ENCODE results near the gene ATP9B.

DNA sequence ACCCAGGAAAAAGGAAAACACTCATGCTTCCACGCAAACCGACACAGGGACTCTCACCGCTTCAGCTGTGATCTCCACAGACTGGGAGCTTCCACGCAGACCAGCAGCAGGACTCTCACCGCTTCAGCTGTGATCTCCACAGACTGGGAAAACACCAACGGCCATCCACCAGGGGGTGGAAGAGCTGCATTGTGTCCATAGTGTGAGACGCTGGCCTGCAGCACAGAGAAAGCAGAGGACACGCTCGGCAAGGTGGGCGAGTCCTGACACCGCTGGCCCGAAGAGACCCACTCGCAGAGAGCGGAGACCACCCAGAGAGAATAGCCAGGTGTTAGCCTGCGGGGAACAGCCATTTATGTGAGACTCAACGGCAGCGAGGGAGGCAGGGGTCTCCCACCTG lies 284.1 kb downstream of the ATP9B start:
- TF ChIP-seq, protein P1, sequence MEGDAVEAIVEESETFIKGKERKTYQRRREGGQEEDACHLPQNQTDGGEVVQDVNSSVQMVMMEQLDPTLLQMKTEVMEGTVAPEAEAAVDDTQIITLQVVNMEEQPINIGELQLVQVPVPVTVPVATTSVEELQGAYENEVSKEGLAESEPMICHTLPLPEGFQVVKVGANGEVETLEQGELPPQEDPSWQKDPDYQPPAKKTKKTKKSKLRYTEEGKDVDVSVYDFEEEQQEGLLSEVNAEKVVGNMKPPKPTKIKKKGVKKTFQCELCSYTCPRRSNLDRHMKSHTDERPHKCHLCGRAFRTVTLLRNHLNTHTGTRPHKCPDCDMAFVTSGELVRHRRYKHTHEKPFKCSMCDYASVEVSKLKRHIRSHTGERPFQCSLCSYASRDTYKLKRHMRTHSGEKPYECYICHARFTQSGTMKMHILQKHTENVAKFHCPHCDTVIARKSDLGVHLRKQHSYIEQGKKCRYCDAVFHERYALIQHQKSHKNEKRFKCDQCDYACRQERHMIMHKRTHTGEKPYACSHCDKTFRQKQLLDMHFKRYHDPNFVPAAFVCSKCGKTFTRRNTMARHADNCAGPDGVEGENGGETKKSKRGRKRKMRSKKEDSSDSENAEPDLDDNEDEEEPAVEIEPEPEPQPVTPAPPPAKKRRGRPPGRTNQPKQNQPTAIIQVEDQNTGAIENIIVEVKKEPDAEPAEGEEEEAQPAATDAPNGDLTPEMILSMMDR (IDR thresholded peaks at IDR 0.05), result peak; percentile 36
- no peak for TF ChIP-seq ZFX (IDR thresholded peaks at IDR 0.05; ENCODE audit: borderline replicate concordance)
